ENCODE data around the gene TMC4.

Gene TMC4

GRCh38 chr19:54138489-54139256 lies 34.3 kb downstream of the TMC4 start:
- CTCF ChIA-PET: interaction anchor here (0.8 to 1.4 kb wide), 3 partner anchors 19 to 94 kb away, joined by 3 to 4 read pairs (median 3); partner anchors contain the start of gene LENG1
- no peak for DNase-seq (ENCODE audit: extremely low spot score)
- POLR2A ChIA-PET: interaction anchor here (0.6 to 1.6 kb wide), 2 partner anchors 51 to 72 kb away, joined by 4 to 5 read pairs; partner anchors contain the start of gene MBOAT7
- TF ChIP-seq CTCF (IDR thresholded peaks at IDR 0.05; ENCODE audit: control extremely low read depth, extremely low read depth, low read depth, missing control alignments): no peak

- ChIA-PET POLR2A (interaction anchor here (0.6 to 1.7 kb wide), 11 partner anchors 13 to 311 kb away, joined by 4 to 18 read pairs (median 7); partner anchors contain the start of genes LENG1, LENG8, MBOAT7 and MYADM), CTCF (interaction anchor here (0.9 to 1.5 kb wide), 5 partner anchors 9 to 33 kb away, joined by 3 to 12 read pairs (median 3); partner anchors contain the start of genes LENG1, PRPF31 and TFPT)
- TF ChIP-seq CTCF (IDR thresholded peaks at IDR 0.05; ENCODE audit: control extremely low read depth, extremely low read depth, low read depth, missing control alignments): no peak
- DNase-seq (ENCODE audit: extremely low spot score): peak; percentile 40
Measured at GRCh38 chr19:54137699-54138488, 35.1 kb downstream of the TMC4 start, which contains the start of gene CNOT3. Gene CNOT3 (plus strand): TSS chr19:54137762. CDS start chr19:54142979, 5,217 bp downstream.

- CTCF ChIA-PET: interaction anchor here (0.6 to 1.5 kb wide), 9 partner anchors 8 to 942 kb away, joined by 3 to 12 read pairs (median 3); partner anchors contain the start of genes LENG1, PRPF31 and TFPT
- POLR2A ChIA-PET: interaction anchor here (0.7 to 1.7 kb wide), 13 partner anchors 11 to 1262 kb away, joined by 3 to 18 read pairs (median 5); partner anchors contain the start of genes LENG1, LENG8, MBOAT7 and MYADM
- TF ChIP-seq CTCF (IDR thresholded peaks at IDR 0.05; ENCODE audit: control extremely low read depth, extremely low read depth, low read depth, missing control alignments): no peak
- DNase-seq (ENCODE audit: extremely low spot score): peak; percentile 97
Measured at GRCh38 chr19:54136864-54137698, 35.9 kb downstream of the TMC4 start.

GRCh38 chr19:54136086-54136863 lies 36.7 kb downstream of the TMC4 start:
- DNase-seq (ENCODE audit: extremely low spot score): no peak
- ChIA-PET POLR2A (interaction anchor here (0.6 to 1.7 kb wide), 13 partner anchors 14 to 1263 kb away, joined by 3 to 18 read pairs (median 5); partner anchors contain the start of genes LENG1, LENG8, MBOAT7 and MYADM), CTCF (interaction anchor here (0.7 to 1.5 kb wide), 5 partner anchors 21 to 941 kb away, joined by 3 to 12 read pairs (median 3); partner anchors contain the start of genes LENG1, PRPF31 and TFPT)
- TF ChIP-seq CTCF (IDR thresholded peaks at IDR 0.05; ENCODE audit: control extremely low read depth, extremely low read depth, low read depth, missing control alignments): no peak

- TF ChIP-seq CTCF (IDR thresholded peaks at IDR 0.05; ENCODE audit: control extremely low read depth, extremely low read depth, low read depth, missing control alignments): no peak
- ChIA-PET CTCF (no interaction called here), POLR2A (no interaction called here)
- no peak for DNase-seq (ENCODE audit: extremely low spot score)
Measured at GRCh38 chr19:54133957-54134590, 38.9 kb downstream of the TMC4 start.
